ENCODE results near the gene GRIP2. TPM values are rescaled to one million over a fixed set of nuclear protein-coding genes. Genes with fewer than 3 reads are reported as not detected.
A peak's percentile ranks its signal among the peaks of the same experiment; 100 is the strongest.

GRIP2 gene
- polyA plus RNA-seq, 3 donors: not detected

DNA sequence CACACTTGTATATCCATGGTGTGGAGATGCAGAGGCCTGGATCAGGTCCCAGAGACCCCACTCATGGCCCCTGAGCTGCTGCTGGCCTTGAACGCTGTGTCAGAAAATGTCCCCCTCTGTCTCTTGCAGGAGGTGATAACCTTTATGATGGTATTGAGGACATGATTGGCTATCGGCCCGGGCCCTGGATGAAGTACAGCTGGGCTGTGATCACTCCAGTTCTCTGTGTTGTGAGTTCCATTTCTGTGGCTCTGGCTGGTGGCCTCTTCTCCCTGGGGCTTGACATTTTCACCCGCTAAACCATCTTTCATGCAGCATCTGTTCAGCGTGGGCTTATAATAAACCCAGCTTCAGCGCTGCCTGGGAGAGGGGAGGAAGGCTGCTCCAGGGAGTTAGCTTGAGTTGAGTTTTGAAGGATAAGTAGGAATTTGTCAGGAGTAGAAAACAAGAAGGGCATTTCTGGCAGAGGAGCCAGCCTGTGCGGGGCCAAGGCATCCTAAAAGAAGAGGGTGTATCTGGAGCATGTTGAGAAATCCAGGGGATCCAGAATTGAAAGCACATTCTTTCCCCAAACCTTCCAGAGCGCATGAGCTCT, 61.1 kb downstream of the GRIP2 start:
- TF ChIP-seq, protein P1, sequence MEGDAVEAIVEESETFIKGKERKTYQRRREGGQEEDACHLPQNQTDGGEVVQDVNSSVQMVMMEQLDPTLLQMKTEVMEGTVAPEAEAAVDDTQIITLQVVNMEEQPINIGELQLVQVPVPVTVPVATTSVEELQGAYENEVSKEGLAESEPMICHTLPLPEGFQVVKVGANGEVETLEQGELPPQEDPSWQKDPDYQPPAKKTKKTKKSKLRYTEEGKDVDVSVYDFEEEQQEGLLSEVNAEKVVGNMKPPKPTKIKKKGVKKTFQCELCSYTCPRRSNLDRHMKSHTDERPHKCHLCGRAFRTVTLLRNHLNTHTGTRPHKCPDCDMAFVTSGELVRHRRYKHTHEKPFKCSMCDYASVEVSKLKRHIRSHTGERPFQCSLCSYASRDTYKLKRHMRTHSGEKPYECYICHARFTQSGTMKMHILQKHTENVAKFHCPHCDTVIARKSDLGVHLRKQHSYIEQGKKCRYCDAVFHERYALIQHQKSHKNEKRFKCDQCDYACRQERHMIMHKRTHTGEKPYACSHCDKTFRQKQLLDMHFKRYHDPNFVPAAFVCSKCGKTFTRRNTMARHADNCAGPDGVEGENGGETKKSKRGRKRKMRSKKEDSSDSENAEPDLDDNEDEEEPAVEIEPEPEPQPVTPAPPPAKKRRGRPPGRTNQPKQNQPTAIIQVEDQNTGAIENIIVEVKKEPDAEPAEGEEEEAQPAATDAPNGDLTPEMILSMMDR (IDR thresholded peaks at IDR 0.05): no peak
- Mint-ChIP-seq H3K27me3 (ENCODE audit: low read depth in 3 of 3) (no peaks in the 10 kb centered on the region), H3K27ac (peak overlapping the region in 2 of 7 donors; percentile 32 to 63), H3K4me1 (no peaks in the 10 kb centered on the region), H3K4me3 (no peak overlapping the region), H3K9me3 (no peaks in the 10 kb centered on the region), H3K36me3 (peaks cover 94 to 100% of the 10 kb centered on the region in 2 donors)
- Histone ChIP-seq H3K27ac (ENCODE audit: low read depth in 1 of 2, low read length in 2 of 2) (no peak overlapping the region), H3K9ac (ENCODE audit: insufficient read depth, low read length, poor library complexity, severe bottlenecking) (no peak overlapping the region), H3K36me3 (replicated peaks in 1 of 2; ENCODE audit: control insufficient read depth in 1 of 2, insufficient read depth in 2 of 2, low read length in 2 of 2) (peaks cover 97 to 100% of the 10 kb centered on the region in 2 donors), H3K4me3 (replicated peaks in 1 of 3; ENCODE audit: low read depth in 2 of 3, low read length in 3 of 3) (no peak overlapping the region), H3K27me3 (ENCODE audit: control insufficient read depth in 2 of 2, insufficient read depth in 2 of 2, low read length in 2 of 2) (no peaks in the 10 kb centered on the region), H3K4me2 (replicated peaks; ENCODE audit: extremely low read depth, low read length, poor library complexity, severe bottlenecking) (no peak overlapping the region), H2AFZ (ENCODE audit: insufficient read depth, low read depth, low read length, poor library complexity, severe bottlenecking) (no peak overlapping the region), H3K79me2 (ENCODE audit: insufficient read depth, low read length) (no peaks in the 10 kb centered on the region), H3K4me1 (ENCODE audit: control insufficient read depth in 1 of 2, insufficient read depth in 2 of 2, low read length in 2 of 2) (no peaks in the 10 kb centered on the region), H4K20me1 (ENCODE audit: insufficient read depth, low read length) (peaks cover 89% of the 10 kb centered on the region), H3K9me3 (replicated peaks in 1 of 2; ENCODE audit: control insufficient read depth in 1 of 2, insufficient read depth in 1 of 2, low read length in 2 of 2) (no peaks in the 10 kb centered on the region)
- DNase-seq: no peak
- WGBS (ENCODE audit: insufficient coverage): 96% methylated on average over 4 of the region's 8 CpGs
- intact Hi-C loops (cut with micrococcal nuclease): loop anchor here in 1 of 2 donors (10.0 kb wide), 1 partner anchor 584 kb away; no protein-coding TSS in a partner anchor

DNA sequence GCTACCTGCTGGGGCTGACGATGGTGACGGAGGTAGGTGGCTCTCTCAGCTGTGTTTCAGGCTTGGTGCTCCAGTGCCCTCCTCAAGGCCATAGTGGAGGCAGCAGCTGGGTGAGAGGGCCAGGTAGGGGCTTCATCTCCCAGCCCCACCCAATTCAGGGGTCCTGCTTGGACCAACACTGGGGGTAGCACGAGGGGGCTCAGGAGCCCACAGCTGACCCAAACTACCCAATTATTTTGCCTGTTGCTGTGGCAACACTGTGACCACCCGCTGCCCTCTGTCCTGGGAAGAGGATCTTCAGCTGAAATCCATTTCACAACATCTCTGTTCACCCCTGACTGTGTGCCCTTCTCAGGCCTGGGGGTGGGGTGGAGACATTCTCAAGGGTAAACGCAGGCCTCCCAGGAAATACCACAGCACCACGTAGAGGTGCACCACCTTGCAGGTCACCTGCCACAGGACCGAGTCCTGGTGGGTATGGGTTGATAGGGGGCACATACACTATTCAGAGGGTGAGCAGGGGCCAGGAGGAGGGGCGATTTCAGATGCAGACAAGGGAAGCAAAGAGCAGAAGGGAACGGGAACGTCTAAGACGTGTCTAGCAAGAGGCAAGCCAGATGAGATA, 62.7 kb downstream of the GRIP2 start:
- H3K27ac Mint-ChIP-seq: peak overlapping the region in 1 of 7 donors; percentile 46
- TF ChIP-seq, protein P1 (IDR thresholded peaks at IDR 0.05): no peak
- intact Hi-C loops (cut with micrococcal nuclease): loop anchor here in 1 of 2 donors (10.0 kb wide), 1 partner anchor 583 kb away; no protein-coding TSS in a partner anchor
- no peaks in the 10 kb centered on the region for H3K4me1 Mint-ChIP-seq
- Histone ChIP-seq H3K4me2 (replicated peaks; ENCODE audit: extremely low read depth, low read length, poor library complexity, severe bottlenecking) (no peak overlapping the region), H3K27ac (ENCODE audit: low read depth in 1 of 2, low read length in 2 of 2) (no peak overlapping the region), H3K27me3 (ENCODE audit: control insufficient read depth in 2 of 2, insufficient read depth in 2 of 2, low read length in 2 of 2) (no peaks in the 10 kb centered on the region), H3K36me3 (replicated peaks in 1 of 2; ENCODE audit: control insufficient read depth in 1 of 2, insufficient read depth in 2 of 2, low read length in 2 of 2) (peaks cover 98 to 100% of the 10 kb centered on the region in 2 donors), H3K4me1 (ENCODE audit: control insufficient read depth in 1 of 2, insufficient read depth in 2 of 2, low read length in 2 of 2) (no peaks in the 10 kb centered on the region), H3K9me3 (replicated peaks in 1 of 2; ENCODE audit: control insufficient read depth in 1 of 2, insufficient read depth in 1 of 2, low read length in 2 of 2) (no peaks in the 10 kb centered on the region), H2AFZ (ENCODE audit: insufficient read depth, low read depth, low read length, poor library complexity, severe bottlenecking) (no peak overlapping the region), H3K79me2 (ENCODE audit: insufficient read depth, low read length) (no peaks in the 10 kb centered on the region), H4K20me1 (ENCODE audit: insufficient read depth, low read length) (peaks cover 89% of the 10 kb centered on the region), H3K9ac (ENCODE audit: insufficient read depth, low read length, poor library complexity, severe bottlenecking) (no peak overlapping the region), H3K4me3 (replicated peaks in 1 of 3; ENCODE audit: low read depth in 2 of 3, low read length in 3 of 3) (no peak overlapping the region)
- H3K36me3 Mint-ChIP-seq: peaks cover 96 to 100% of the 10 kb centered on the region in 2 donors
- no peak for DNase-seq
- 100% methylated on average over 4 of the region's 11 CpGs for WGBS (ENCODE audit: insufficient coverage)
- no peak overlapping the region for H3K4me3 Mint-ChIP-seq
- H3K27me3 Mint-ChIP-seq (ENCODE audit: low read depth in 3 of 3): no peaks in the 10 kb centered on the region
- no peaks in the 10 kb centered on the region for H3K9me3 Mint-ChIP-seq

All from CD14-positive monocyte (primary cell).